Heart right ventricle (tissue), 16 donors: ENCODE results near the gene CDC45. TPM values are rescaled to one million over a fixed set of nuclear protein-coding genes. Genes with fewer than 3 reads are reported as not detected.
"Not testable (repeated sequence)": the region's sequence is repeated elsewhere in the genome, so short reads cannot be mapped to it uniquely, and the experiment has no call there.

Source experiments
- ATAC-seq, 8 donors: fragments of 200-7000 bp; cut with Tn5 transposase; one replicate each; pipeline ENCODE4 v1.9.1; 2020; ENCODE audit warnings: mild to moderate bottlenecking in 8 of 8, moderate library complexity in 8 of 8, moderate number of reproducible peaks in 1 of 8
- DNase-seq, 2 donors: peaks; one replicate each; pipeline ENCODE4 v3.0.0-alpha.2; 2020
- H3K27ac ChIP-seq, 10 donors: fragments of 200-600 bp; sonication (generic) in 2 of 10; one replicate each; pipeline versions ENCODE4 v1.5.0 to v1.8.0; 2020 to 2022; ENCODE audit warnings: mild to moderate bottlenecking in 3 of 10
- H3K27me3 ChIP-seq, 7 donors: fragments of 200-600 bp; one replicate each; pipeline ENCODE4 v1.8.0; 2021 to 2022; ENCODE audit warnings: mild to moderate bottlenecking in 2 of 7
- H3K36me3 ChIP-seq, 9 donors: fragments of 200-600 bp; sonication (generic) in 1 of 9; one replicate each; pipeline versions ENCODE4 v1.5.0 to v1.8.0; 2020 to 2022; ENCODE audit warnings: mild to moderate bottlenecking in 2 of 9
- H3K4me1 ChIP-seq, 9 donors: fragments of 200-600 bp; sonication (generic) in 1 of 9; one replicate each; pipeline versions ENCODE4 v1.5.0 to v1.8.0; 2020 to 2022; ENCODE audit warnings: mild to moderate bottlenecking in 4 of 9
- H3K4me3 ChIP-seq, 10 donors: fragments of 200-600 bp; sonication (generic) in 2 of 10; one replicate each; pipeline versions ENCODE4 v1.5.0 to v1.8.0; 2020 to 2022; ENCODE audit warnings: mild to moderate bottlenecking in 7 of 10, moderate library complexity in 2 of 10
- H3K9me3 ChIP-seq, 11 donors: fragments of 200-600 bp in 10 of 11; sonication (generic) in 2 of 11; one replicate each; pipeline versions ENCODE4 v1.5.0 to v1.8.0; 2013 to 2022; ENCODE audit warnings: mild to moderate bottlenecking in 2 of 11, control low read depth in 1 of 11, moderate library complexity in 1 of 11
- CTCF ChIP-seq, 9 donors: fragments of 200-600 bp; sonication (generic) in 2 of 9; IDR thresholded peaks; one replicate each; pipeline versions ENCODE4 v1.5.0 to v1.8.0; 2021 to 2022; ENCODE audit warnings: antibody characterized with exemption in 9 of 9, mild to moderate bottlenecking in 5 of 9, moderate library complexity in 1 of 9
- WGBS, 2 donors: extraction: QIAGEN DNeasy Blood & Tissue Kit; methylation state at CpG; one replicate each; pipeline ENCODE4 v1.1.7; 2013; ENCODE audit warnings: inconsistent platforms in 1 of 2; 5-methylcytosine and 5-hydroxymethylcytosine counted together
- intact Hi-C, 10 donors: fragments of 100-400 bp; cut with DNase I; formaldehyde crosslinking; loops; one replicate each; pipeline versions ENCODE4 v1.11.1 to v1.14.2; 2022
- polyA plus RNA-seq, 2 donors: library from polyadenylated mRNA; stranded (reverse); fragments of 200-250 nt; gene quantifications; one replicate each; pipeline ENCODE4 v1.2.3, GENCODE V29; 2013
- total RNA-seq, 10 donors: library from RNA; stranded (reverse); fragmentation: NEBNext Ultra II Directional in 3 of 10; extraction: Animal tissue kit (Norgen Biotek cat#: 25700) in 3 of 10; gene quantifications; one replicate each; pipeline versions ENCODE4 v1.2.1 to v1.2.4, GENCODE V29; 2021 to 2023
- donor health status: Arrhythmogenic right ventricular cardiomyopathy.
- donor health status: ischemic (EF 13 %, LVEDD 7.1; RV severe dilation, severe dysfunction).
- donor health status: healthy with polysubstance abuse.
- donor health status: DM: no; HTN: yes; CAD: no.
- donor health status: DM: no; HTN: no; CAD: no.
- donor health status: ischemic (EF 25% LVEDD 6.9; RV normal size, moderate dysfunction).
- donor health status: ischemic (EF 25% LVEDD 5.7; RV mildly dilated, moderate dysfunction).
- donor health status: healthy.
- donor health status: DM: yes; HTN: yes; CAD: no.
- donor health status: Ischemic cardiomyopathy.
- donor health status: ischemic (EF 35%, LVEDD 5.7; RV mildly dilated, moderate dysfunction).
- donor health status: nonischemic (EF 11% LVEDD 7.7; RV severe dilation, severe dysfunction).
- donor health status: DM: yes; HTN: yes; CAD: no.
- donor health status: PGD.
- donor health status: ischemic (EF 29% LVEDD 5.4; RV normal size, mild dysfunction).
- donor health status: nonischemic (EF 23%, LVEDD 6.1; RV moderate dilation, normal function).

CDC45 gene
- total and polyA plus RNA-seq, 12 donors, result 0.15 to 3.4 (median 0.57) TPM; not detected in 4

GRCh38 chr22:19434829-19435580, 44.7 kb upstream of the CDC45 start:
- TF ChIP-seq CTCF (IDR thresholded peaks at IDR 0.05), result no peak
- intact Hi-C loops, result loop anchor here in 5 of 10 donors (5.0 to 10.0 kb wide), 4 partner anchors 42 to 258 kb away; partner anchors contain the start of genes CDC45 (in 3 of the 5), UFD1 (in 3 of the 5), CLTCL1 (in 2 of the 5) and SLC25A1 (in 2 of the 5)
- H3K27ac ChIP-seq, result no peak overlapping the region
- ATAC-seq (no peak), DNase-seq (no peak)
- peaks cover 3 to 39% (median 21%) of the 10 kb centered on the region in 9 donors for H3K4me1 ChIP-seq
- no peaks in the 10 kb centered on the region for H3K27me3 ChIP-seq
- WGBS, 2 donors, result 66 to 77% methylated on average over 2 of the region's 2 CpGs
- peaks cover 0 to 59% (median 16%) of the 10 kb centered on the region in 9 donors for H3K36me3 ChIP-seq
- H3K4me3 ChIP-seq, result no peak overlapping the region
- no peaks in the 10 kb centered on the region for H3K9me3 ChIP-seq

GRCh38 chr22:19436444-19437161, 43.1 kb upstream of the CDC45 start:
- not testable (repeated sequence) for H3K27ac ChIP-seq, H3K27me3 ChIP-seq, DNase-seq, H3K4me3 ChIP-seq, H3K9me3 ChIP-seq, ATAC-seq
- Histone ChIP-seq H3K4me1 (peaks cover 0 to 42% (median 18%) of the 10 kb centered on the region in 9 donors), H3K36me3 (peaks cover 0 to 71% (median 16%) of the 10 kb centered on the region in 9 donors)
- WGBS, 2 donors, result 91 to 92% methylated on average over 9 of the region's 9 CpGs
- intact Hi-C loops, result loop anchor here in 1 of 10 donors (5.0 to 10.0 kb wide), 2 partner anchors 41 to 142 kb away; partner anchors contain the start of genes CDC45, CLTCL1 and UFD1

GRCh38 chr22:19438298-19438697, 41.4 kb upstream of the CDC45 start:
- no peak overlapping the region for H3K27ac ChIP-seq
- H3K36me3 ChIP-seq, result peaks cover 0 to 86% (median 16%) of the 10 kb centered on the region in 9 donors

More at GRCh38 chr22:19438298-19438697, 41.4 kb upstream of the CDC45 start:
- Histone ChIP-seq H3K4me1 (peaks cover 0 to 44% (median 12%) of the 10 kb centered on the region in 9 donors), H3K9me3 (no peaks in the 10 kb centered on the region), H3K27me3 (no peaks in the 10 kb centered on the region), H3K4me3 (no peak overlapping the region)
- DNase-seq (no peak), ATAC-seq (no peak)
- intact Hi-C loops, result loop anchor here in 1 of 10 donors (5.0 to 10.0 kb wide), 2 partner anchors 39 to 143 kb away; partner anchors contain the start of genes CDC45, CLTCL1 and UFD1
- 93 to 94% methylated on average over 7 of the region's 7 CpGs for WGBS, 2 donors
- no peak for TF ChIP-seq CTCF (IDR thresholded peaks at IDR 0.05)
